Measurements from ENCODE around the gene PLEKHA4.

DNA sequence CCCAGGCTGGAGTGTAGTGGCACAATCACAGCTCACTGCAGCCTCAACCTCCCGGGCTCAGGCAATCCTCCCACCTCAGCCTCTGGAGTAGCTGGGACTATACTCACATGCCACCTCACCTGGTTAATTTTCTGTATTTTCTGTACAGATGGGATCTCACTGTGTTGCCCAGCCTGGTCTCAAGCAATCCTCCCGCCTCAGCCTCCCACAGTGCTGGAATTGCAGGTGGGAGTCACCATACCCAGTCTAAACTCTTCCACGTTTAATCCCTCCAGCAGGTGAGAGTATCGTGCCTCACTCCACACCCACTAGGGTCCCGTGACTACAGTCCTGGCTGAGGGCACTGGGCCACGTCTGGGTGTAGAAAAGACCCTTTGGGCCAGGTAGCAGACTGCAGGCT is 74.1 kb downstream of the PLEKHA4 start:
- TF ChIP-seq, protein P1, sequence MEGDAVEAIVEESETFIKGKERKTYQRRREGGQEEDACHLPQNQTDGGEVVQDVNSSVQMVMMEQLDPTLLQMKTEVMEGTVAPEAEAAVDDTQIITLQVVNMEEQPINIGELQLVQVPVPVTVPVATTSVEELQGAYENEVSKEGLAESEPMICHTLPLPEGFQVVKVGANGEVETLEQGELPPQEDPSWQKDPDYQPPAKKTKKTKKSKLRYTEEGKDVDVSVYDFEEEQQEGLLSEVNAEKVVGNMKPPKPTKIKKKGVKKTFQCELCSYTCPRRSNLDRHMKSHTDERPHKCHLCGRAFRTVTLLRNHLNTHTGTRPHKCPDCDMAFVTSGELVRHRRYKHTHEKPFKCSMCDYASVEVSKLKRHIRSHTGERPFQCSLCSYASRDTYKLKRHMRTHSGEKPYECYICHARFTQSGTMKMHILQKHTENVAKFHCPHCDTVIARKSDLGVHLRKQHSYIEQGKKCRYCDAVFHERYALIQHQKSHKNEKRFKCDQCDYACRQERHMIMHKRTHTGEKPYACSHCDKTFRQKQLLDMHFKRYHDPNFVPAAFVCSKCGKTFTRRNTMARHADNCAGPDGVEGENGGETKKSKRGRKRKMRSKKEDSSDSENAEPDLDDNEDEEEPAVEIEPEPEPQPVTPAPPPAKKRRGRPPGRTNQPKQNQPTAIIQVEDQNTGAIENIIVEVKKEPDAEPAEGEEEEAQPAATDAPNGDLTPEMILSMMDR (IDR thresholded peaks at IDR 0.05), result no peak
- TF ChIP-seq POLR2A (IDR thresholded peaks at IDR 0.05), result no peak

Data from breast epithelium (tissue), 3 donors.